ENCODE measurements around the gene SYNPR.

Gene SYNPR

DNA sequence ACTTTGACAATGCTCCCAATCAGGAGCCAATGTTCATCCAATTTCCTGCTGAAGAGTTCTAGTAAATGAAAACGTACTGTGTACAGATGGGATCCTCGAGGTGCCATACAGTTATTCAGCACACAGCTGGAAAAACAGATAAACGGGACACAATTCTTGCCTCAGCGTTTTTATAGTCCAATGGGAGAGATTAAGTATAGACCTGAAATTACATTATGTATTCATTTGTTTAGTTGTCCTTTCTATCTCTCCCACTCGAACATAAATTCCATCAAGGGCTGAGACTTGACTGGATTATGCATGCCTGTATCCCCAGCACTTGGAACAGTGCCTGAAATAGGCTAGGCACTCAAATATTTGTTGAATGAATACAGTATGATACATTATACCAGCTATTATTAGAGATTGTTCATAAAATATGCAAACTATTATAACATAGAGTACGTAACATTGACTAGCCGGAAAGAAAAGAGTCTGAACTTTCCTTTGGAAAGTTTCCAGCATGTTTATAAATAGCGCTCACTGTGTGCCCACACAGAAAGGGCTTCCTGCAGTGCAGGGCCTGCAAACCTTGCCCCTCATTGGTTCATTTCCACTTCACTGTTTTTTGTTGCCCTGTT is 346.9 kb downstream of the SYNPR start:
- DNase-seq (ENCODE audit: low read depth, low spot score), result no peak

- DNase-seq (ENCODE audit: low read depth, low spot score), result no peak
Measured at GRCh38 chr3:63631670-63632069, 353.6 kb downstream of the SYNPR start.

GRCh38 chr3:63635186-63635585 is 357.1 kb downstream of the SYNPR start:
- no peak for DNase-seq (ENCODE audit: low read depth, low spot score)

DNA sequence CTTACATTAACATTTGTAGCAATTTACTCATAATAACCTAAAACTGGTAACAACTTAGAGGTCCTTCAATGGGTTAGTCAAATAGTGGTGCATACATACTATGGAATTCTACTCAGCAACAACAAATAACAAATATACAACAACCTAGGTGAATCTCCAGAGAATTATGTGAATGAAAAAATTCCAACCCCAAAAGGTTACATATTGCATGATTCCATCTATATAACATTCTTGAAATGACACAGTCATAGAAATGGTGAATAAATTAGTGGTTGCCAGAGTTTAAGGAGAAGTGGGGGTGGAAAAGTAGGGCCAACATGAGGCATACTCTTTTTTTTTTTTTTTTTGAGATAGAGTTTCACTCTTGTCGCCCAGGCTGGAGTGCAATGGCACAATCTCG is 361.7 kb downstream of the SYNPR start:
- no peak for DNase-seq (ENCODE audit: low read depth, low spot score)

DNA sequence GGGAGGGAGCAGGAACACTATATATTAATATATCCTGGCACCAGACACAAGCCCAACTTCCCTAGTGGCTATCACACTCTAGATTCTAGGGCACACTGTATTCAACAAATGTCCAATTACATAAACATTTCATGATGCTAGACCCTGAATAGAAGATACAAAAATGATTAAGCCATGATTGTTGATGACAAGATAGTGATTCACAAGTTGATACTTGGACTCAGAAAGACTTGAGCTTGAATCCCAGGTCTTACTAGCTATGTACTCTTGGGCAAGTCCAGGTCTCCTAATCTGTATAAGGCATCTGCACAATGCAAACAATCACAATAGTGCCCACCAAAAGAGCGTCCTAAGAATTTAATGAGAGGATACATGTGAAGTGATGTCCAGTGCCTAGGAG is 364.4 kb downstream of the SYNPR start:
- DNase-seq (ENCODE audit: low read depth, low spot score), result no peak

- DNase-seq (ENCODE audit: low read depth, low spot score), result peak; percentile 8
Measured at GRCh38 chr3:63644212-63644797, 366.2 kb downstream of the SYNPR start.

DNA sequence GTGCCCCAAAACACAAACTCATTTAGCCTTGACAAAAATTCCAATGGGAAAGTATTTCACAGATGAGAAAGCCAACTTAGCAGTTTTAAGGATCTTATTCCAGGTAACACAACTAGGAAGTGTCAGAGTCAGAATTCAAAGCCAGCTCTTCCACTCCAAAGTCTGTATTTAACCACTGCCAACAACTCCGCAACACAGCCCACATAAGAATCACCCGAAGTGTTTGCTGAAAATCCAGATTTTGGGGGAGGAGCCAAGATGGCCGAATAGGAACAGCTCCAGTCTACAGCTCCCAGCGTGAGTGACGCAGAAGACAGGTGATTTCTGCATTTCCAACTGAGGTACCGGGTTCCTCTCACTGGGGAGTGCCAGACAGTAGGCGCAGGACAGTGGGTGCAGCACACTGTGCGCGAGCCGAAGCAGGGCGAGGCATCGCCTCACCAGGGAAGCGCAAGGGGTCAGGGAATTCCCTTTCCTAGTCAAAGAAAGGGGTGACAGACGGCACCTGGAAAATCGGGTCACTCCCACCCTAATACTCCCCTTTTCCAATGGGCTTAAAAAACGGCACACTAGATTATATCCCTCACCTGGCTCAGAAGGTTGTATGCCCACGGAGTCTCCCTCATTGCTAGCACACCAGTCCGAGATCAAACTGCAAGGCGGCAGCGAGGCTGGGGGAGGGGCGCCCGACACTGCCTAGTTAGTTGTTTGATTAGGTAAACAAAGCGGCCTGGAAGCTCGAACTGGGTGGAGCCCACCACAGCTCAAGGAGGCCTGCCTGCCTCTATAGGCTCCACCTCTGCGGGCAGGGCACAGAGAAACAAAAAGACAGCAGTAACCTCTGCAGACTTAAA is 367.0 kb downstream of the SYNPR start:
- peak; percentile 84 for DNase-seq (ENCODE audit: low read depth, low spot score)

DNA sequence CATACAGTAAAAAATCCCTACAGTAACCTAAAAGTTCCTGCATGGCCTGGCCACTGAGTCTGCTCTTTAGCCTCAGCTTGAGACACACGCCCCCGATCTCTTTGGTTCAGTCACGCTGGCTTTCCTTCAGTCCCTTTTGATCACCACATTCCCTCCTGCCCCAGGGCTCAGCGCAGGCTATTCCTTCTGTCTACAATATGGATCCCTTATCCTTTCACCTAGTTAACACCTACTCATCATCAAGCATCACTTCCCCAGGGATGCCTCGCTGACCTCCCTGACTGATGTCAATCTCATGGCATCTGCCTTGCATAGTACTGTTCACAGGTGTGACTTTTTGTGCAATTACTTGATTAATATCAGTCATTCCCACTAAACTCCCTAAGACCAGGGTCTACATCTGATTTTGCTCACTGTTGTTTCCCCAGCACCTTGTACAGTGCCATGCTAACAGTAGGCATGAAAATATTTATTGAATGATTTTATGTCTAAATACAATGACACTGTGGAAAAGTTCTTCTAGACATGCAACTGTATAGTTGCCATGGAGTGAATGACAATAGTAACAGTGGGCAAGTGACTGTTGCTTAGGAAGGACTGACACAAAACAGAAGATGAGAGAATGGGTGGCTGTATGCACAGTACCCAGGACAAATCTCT is 374.1 kb downstream of the SYNPR start, which contains the start of gene SNTN:
Gene SNTN, plus strand, starts transcription at position 610 of the 660 bp plus-strand sequence. Its CDS starts 13 bp downstream, at position 623.
- DNase-seq (ENCODE audit: low read depth, low spot score), result peak; percentile 9

DNA sequence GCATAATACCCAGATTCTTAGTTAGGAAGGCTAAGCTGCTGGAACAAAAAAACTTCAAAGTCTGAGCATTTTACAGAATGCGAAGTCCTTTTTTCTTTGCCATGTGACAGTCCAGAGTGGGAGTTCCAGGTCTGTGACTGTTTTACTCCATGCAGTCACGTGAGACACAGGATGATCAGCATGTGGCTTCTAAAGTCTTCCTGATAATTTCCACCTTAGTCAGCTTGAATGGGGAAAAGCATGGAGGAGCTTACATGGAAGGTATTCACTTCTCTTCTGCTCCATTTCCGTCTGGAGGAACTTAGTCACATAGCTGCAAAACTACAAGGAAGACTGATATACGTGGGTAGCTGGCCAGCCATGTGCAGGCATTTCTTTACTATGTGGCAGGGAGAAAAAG is 376.1 kb downstream of the SYNPR start:
- no peak for DNase-seq (ENCODE audit: low read depth, low spot score)

- DNase-seq (ENCODE audit: low read depth, low spot score), result no peak
Measured at GRCh38 chr3:63654931-63655330, 376.8 kb downstream of the SYNPR start.

DNA sequence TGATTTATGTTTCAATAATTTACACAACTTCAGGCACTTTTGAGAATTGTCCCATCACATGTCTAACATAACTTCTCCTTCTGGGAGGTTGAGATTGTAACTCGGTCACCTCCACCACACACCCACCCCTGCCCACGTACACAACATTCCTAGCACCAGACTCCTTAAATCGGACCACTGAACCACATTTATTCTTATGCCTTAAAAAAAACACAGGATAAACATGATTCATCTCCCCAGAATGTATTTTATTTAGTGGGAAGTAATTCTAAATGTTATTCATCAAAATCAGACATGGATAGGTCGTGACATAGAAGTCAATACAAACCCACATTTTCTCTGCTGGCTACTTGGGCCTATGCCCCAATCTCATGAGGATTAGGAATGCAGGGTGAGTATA is 377.4 kb downstream of the SYNPR start:
- DNase-seq (ENCODE audit: low read depth, low spot score), result no peak

GRCh38 chr3:63656786-63657185 is 378.7 kb downstream of the SYNPR start:
- DNase-seq (ENCODE audit: low read depth, low spot score), result no peak

DNA sequence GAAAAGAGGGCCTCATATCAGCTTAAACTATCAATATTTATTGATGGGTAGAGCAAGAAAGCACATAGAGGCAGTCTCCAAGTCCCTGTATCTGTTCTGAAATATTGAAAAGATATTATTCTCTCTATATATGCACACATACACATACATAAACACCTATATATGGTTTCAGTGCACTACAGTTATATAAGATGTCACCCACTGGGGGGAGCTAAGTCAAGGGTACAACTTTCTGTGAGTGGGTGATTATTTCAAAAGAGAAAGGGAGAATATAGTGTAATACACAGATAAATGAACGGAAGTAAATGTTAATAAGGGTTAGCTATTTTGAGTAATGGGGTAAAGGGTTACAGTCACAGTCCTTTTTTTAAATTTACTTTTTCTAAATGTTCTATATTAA is 383.1 kb downstream of the SYNPR start:
- no peak for DNase-seq (ENCODE audit: low read depth, low spot score)

- no peak for DNase-seq (ENCODE audit: low read depth, low spot score)
Measured at GRCh38 chr3:63662011-63662410, 383.9 kb downstream of the SYNPR start.

DNA sequence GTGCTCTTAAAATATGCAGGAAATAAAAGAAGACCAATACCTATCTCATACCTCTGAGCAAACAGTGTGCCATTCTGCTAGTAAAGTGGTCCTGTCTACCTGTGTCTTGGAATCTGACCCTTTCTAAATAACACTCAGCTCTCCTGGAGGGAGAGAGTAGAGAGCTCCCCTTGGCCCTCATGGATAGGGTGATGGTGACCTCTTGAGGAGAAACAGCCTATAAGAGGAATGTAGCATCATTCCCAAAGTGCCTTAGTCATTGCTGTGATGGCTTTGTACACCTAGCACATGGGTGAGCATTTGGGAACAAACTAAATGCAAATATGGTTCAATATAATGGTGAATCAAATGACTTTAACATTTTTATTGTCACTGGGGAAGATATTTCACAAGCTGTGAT is 384.4 kb downstream of the SYNPR start:
- DNase-seq (ENCODE audit: low read depth, low spot score), result peak; percentile 21
